Naive B cell (primary cell): Measurements from ENCODE around the gene ZNF729. TPM values are rescaled to one million over a fixed set of nuclear protein-coding genes. Genes with fewer than 3 reads are reported as not detected.

Source experiments
- polyA plus RNA-seq, 6 donors: library from polyadenylated mRNA; unstranded; fragments of 300-500 nt; fragmentation: Illumina TruSeq; gene quantifications; one replicate each; pipeline ENCODE4 v1.2.3, GENCODE V29; 2021; ENCODE audit warnings: low read depth in 6 of 6

ZNF729 gene
- polyA plus RNA-seq, 6 donors from 2014 or later, result not detected

Other genes with a start within 250 kb of the ZNF729 start
- gene ZNF257, start 234.0 kb upstream of the ZNF729 start, polyA plus RNA-seq, result 1 to 10 TPM in 5 of 6 donors, not detected in 1; 5.8 to 9.2 (median 7.7) TPM
- gene ZNF676, start 89.5 kb upstream of the ZNF729 start, polyA plus RNA-seq, result not detected
- gene ZNF98, start 135.9 kb downstream of the ZNF729 start, polyA plus RNA-seq, result 1 to 10 TPM in 1 of 6 donors, not detected in 5; 1.4 TPM